GM12872 (cell line): Measurements from ENCODE around the gene MPIG6B.

Source experiments
- CTCF ChIP-seq: IDR thresholded peaks from 3 replicates; pipeline ENCODE4 v1.5.1; 2011; ENCODE audit warnings: low read depth, mild to moderate bottlenecking, low read length, moderate library complexity; ENCODE audit not compliant: insufficient read depth

MPIG6B gene

DNA sequence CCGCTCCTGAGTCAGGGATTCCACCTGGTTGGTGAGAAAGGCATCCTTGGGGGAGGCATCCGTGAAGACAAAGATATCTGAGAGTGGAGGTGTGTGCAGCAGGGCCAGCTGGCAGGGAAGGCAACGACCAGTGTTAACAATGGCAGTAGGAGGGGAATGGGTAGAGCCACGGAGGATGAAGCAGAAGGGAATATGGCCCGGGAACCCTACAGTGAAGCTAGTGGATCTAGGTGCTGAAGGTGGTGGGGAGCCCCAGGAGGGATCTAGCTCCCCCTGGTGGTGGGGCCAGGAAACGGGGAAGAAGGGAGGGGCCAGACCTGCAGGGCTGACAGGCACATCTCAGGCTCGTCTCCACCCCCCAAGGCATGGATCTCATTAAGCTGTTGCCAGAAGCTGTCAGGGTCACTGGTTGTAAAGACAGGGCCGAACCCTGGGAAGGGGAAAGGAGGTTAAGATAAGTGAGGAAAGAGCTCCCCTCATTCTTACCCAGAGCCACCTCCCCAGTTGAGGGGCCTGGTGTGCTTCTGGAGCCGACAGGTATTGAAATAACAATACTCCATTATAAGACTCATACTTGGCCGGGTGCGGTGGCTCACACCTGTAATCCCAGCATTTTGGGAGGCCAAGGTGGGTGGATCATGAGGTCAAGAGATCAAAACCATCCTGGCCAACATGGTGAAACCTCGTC is 46.7 kb downstream of the MPIG6B start:
- peak; percentile 95 for TF ChIP-seq CTCF

DNA sequence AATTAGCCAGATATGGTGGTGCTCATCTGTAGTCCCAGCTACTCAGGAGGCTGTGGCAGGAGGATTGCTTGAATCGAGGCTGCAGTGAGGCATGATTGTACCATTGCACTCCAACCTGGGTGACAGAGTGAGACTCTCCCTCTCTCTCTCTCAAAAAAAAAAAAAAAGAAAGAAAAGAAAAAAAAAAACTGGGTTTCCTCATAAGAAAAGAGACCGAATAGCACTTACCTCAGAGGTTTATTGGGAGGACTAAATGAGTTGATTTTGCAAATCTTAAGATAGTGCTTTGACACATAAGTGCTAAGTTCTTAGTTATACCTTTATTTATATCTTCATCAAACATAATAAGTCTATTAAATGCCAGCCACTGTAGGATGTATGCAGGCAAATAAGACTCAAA is 47.7 kb downstream of the MPIG6B start:
- no peak for TF ChIP-seq CTCF

- TF ChIP-seq CTCF = no peak
These were observed 48.8 kb downstream of the MPIG6B start for GRCh38 chr6:31771992-31772358.

GRCh38 chr6:31775184-31775583 is 52.0 kb downstream of the MPIG6B start:
- TF ChIP-seq CTCF = no peak

DNA sequence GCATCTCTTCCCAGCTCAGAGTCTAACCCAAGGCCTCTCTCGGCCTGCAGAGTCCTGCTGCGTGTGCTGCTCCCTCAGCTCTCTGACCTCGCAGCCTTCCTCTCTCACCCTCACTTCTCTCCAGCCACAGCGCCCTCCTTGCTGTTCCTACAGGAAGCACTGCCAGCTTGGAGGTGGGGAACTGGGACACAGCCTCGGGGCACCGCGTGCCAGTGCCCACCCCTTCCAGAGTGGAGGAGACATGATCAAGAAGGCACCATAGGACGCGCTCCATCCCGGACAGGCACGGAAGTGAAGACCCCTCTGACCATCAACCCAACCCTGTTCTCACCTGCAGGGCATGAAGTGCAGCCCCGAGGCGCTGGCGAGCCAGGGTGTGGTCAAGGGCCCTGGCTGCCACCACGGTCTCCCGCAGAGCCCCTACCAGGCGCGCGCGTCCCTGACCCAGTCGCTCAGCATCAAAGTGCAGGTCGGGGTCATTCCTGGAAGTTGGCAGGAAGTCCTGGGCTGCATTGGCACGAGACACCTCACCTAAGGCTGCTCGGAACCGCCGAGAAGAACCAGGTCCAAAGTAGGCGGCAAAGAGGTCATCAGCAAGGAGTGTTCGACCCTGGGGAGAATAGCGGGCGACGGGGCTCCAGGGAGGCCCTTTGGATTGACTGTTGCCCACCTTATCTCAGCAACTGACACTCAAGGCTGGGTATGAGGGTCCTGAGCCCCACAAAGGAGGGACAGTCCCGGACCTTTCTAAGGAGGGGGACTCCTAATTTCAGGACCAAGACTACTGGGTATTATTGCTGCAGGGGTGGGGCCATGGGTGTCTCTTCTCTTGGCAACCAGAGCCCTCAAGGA is 52.7 kb downstream of the MPIG6B start:
- no peak for TF ChIP-seq CTCF
